ENCODE data around the gene PARP6. TPM values are rescaled to one million over a fixed set of nuclear protein-coding genes. Genes with fewer than 3 reads are reported as not detected.

Gene PARP6
- polyA plus RNA-seq (ENCODE audit: insufficient read length in 3 of 3): 10 to 100 TPM; 82.1 to 91.9 (median 88.9) TPM

- DNase-seq (ENCODE audit: low read depth in 3 of 3, low spot score in 2 of 3): peak; percentile 87 to 95 (median 90)
Measured at GRCh38 chr15:72272213-72272996, at the start of gene PARP6. TSS of gene PARP6 (minus strand) at chr15:72272554. CDS start at chr15:72267477, 5,077 bp downstream.

GRCh38 chr15:72319985-72320671 is 47.8 kb upstream of the PARP6 start, which contains the start of gene CELF6:
TSS of gene CELF6 (minus strand) at chr15:72320157. CDS start at chr15:72319874, 283 bp downstream.
- DNase-seq (ENCODE audit: low read depth in 3 of 3, low spot score in 2 of 3): peak; percentile 38 to 67 (median 65)

DNA sequence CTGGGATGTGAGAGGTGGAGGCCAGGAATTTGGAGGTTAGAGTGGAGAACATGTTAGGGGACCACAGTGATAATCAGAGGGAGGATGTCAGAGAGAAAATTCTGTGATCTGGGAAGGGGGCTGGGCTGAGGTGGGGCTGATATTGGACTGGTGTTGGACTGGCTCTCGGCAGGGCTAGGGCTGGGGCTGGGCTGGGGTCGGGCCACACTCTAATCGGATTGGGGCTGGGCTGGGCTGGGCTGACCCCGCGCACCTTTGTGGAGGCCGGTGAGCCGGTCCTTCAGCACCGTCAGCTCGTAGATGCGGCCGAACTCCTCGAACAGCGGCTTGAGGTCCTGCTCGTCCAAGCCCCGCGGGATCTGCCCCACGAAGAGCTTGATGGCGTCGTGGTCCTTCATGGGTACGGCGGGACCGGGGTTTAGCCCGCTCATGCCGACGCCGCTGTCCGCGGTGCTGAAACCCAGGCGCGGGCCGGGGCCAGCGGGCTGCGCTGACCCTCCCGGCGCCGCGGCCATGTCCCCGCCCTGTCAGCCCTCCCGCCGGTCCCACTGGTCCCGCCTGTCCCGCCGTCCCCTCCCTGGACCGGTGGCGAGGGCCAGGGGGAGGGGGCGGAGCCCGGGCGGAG is 47.1 kb upstream of the PARP6 start:
- DNase-seq (ENCODE audit: low read depth in 3 of 3, low spot score in 2 of 3): peak; percentile 47 to 72 (median 65)

GRCh38 chr15:72318408-72318942 is 46.1 kb upstream of the PARP6 start:
- no peak for DNase-seq (ENCODE audit: low read depth in 3 of 3, low spot score in 2 of 3)

- DNase-seq (ENCODE audit: low read depth in 3 of 3, low spot score in 2 of 3): no peak
Measured at GRCh38 chr15:72315706-72316370, 43.5 kb upstream of the PARP6 start.

GRCh38 chr15:72313881-72314280 is 41.5 kb upstream of the PARP6 start:
- DNase-seq (ENCODE audit: low read depth in 3 of 3, low spot score in 2 of 3): no peak

- no peak for DNase-seq (ENCODE audit: low read depth in 3 of 3, low spot score in 2 of 3)
Measured at GRCh38 chr15:72313448-72313840, 41.1 kb upstream of the PARP6 start.

DNA sequence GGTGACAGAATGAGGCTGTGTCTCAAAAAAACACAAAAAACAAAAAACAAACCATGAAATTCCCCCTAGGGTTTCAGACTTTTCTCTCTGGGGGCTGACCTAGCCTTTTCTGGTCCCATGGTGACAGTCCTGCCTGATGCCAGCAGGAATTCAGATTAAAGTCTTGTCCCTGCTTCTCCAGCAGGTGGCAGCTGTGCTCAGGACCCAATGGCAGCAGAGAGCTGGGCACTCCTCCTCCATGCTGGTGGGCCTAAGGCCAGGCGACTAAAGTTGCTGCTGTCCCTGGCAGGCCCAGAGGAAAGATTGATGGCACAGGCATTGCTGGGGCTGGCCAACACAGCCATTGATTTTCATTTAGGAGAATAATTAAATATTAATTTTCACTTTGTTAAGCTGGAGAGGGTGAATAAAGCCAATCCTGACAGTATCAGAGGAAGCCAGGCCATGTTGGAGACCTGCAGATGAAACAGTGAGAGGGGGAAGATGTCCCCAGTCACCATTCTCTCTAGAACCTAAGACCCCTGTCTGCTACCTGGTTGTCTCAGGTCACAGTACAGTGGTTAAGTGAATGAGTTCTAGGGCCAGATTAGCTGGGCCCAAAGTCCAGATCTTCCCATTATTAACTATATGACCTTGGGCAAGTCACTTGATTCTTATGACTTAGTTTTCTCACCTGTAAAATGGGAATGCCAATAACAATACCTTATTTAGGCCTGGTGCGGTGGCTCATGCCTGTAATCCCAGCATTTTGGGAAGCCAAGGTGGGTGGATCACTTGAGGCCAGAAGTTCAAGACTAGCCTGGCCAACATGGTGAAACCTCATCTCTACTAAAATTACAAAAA is 40.5 kb upstream of the PARP6 start:
- DNase-seq (ENCODE audit: low read depth in 3 of 3, low spot score in 2 of 3): peak in 1 of 3 donors; percentile 24

DNA sequence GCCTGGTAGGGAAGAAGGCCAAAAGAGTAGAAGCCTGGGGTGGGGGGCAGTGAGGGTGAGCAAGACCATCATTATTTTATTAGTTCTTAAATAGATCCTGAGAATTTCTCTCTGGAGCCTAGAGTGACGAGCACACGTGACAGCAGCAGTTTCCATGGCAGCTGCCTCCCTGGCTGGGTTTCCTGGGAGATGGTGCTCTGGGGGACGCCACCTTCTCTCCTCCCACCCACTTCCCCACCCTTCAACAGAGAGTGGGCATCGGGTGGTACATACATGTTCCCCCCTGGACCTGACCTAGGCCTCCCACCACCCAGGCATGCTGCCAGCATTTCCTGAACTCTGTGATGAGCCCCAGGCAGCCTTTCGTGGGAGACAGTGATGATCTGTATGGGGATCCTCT is 34.7 kb upstream of the PARP6 start:
- DNase-seq (ENCODE audit: low read depth in 3 of 3, low spot score in 2 of 3): no peak

DNA sequence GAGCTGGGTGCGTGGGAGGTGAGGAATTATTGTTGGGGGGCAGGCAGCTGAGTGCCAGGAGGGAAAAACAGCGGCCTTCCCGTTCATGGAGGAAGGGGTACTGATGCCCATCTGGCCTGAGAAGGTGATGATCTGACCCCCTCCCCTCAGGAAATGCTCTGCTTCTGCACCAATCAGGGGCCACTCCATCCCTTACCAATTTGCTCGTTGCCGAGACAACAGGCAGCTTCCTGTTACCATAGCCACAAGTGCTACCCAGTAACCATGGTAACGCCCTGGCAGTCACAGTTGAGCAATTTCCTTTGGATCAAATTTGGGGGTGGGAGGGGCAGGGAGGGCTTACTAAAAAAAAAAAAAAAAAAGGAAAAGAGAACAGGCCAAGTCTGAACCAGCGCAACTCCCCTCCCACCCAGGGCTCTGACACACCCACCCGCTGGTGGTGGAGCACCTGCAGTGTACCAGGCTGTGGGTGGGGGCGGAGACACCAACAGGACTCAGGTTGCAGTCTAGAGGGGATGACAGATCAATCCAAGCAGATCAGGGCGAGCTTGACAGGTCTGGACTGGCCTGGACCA is 33.9 kb upstream of the PARP6 start:
- no peak for DNase-seq (ENCODE audit: low read depth in 3 of 3, low spot score in 2 of 3)

GRCh38 chr15:72304596-72304995 is 32.2 kb upstream of the PARP6 start:
- no peak for DNase-seq (ENCODE audit: low read depth in 3 of 3, low spot score in 2 of 3)

- DNase-seq (ENCODE audit: low read depth in 3 of 3, low spot score in 2 of 3): no peak
Measured at GRCh38 chr15:72302955-72303354, 30.6 kb upstream of the PARP6 start.

- DNase-seq (ENCODE audit: low read depth in 3 of 3, low spot score in 2 of 3): no peak
Measured at GRCh38 chr15:72289597-72290325, 17.4 kb upstream of the PARP6 start.

DNA sequence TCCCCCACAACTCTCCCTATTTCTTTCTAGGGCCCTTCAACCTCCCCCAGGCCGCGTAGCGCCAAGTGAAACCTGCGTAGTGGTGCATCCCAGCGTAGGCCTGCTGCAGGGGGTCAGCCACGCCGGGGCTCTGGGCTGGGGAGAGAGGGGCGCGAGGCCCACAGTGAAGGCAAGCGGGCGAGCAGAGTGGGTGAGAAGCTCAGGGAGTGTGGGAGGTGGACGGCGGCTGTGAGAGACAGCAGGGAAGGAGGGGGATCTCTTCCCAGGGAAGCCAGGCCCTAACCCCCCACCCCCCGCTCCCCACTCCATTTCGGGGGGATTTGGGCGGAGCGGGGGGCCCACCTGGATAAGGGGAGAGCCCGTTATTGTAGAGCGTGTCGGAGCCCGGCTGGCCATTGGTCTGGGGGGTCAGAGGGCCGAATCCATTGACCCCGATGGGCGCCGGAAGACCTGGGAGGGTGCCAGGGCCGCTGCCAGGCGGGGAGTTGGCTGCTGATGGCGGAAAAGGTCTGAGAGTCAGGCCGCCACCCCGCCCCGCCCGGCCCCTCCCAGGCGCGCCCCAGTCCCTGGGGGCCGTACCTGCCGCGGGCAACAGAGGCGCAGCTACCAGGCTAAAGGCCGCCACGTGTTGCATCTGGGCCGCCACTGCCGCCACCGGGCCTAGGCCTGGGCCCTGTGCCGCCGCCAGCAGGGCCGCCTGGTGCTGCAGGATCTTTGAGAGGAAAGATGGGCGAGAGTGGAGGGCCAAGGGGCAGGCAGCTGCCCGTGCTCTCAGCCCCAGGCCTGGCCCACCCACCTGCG is 16.6 kb upstream of the PARP6 start:
- no peak for DNase-seq (ENCODE audit: low read depth in 3 of 3, low spot score in 2 of 3)

DNA sequence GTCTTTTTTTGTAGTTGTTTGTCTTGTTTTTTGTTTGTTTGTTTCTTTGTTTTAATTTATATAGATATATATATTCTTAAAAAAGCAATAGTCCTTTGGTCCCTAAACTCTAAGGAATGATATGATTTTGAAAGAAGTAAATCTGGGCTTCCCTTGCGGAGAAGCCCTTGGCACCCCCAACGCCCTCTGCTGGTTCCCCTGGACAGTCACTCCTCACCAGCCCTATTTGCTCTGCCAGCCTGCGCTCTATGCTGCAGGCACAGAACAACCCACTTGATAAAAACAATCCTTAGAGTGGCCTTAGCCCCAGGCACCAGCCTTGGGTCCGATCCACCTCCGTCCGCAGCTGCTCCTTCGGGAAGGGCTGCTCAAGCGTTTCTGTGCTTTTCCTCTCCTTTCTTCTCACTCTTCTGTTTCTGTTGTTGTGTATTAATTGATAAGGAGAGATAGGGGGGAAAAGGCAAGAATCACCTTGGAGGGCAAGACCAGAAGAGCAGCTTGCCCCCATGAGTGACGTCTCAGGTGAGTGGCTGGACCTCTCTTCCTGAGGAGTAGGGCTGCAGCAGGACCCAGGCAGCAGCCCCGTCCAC is 13.7 kb upstream of the PARP6 start:
- no peak for DNase-seq (ENCODE audit: low read depth in 3 of 3, low spot score in 2 of 3)

DNA sequence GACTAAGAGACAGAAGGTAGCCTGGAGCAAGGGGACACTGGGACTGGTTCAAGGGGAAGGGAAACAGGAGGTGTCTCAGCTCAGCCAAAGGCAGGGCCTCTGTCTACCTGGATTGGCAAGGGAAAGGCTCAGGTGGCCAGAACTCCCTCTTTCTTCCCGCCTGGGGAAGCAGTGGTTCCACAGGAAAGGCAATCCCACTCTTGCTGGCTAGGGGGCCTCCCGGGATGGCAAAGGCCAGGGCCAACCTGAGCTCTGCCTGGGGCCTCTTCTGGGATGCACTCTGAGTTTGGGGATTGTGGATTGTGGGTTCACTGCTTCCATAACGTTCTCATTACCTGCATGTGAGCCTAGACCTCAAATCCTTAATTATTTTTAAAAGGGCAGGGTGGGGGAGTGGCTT is 13.0 kb upstream of the PARP6 start:
- DNase-seq (ENCODE audit: low read depth in 3 of 3, low spot score in 2 of 3): no peak

- no peak for DNase-seq (ENCODE audit: low read depth in 3 of 3, low spot score in 2 of 3)
Measured at GRCh38 chr15:72284781-72285180, 12.4 kb upstream of the PARP6 start.

DNA sequence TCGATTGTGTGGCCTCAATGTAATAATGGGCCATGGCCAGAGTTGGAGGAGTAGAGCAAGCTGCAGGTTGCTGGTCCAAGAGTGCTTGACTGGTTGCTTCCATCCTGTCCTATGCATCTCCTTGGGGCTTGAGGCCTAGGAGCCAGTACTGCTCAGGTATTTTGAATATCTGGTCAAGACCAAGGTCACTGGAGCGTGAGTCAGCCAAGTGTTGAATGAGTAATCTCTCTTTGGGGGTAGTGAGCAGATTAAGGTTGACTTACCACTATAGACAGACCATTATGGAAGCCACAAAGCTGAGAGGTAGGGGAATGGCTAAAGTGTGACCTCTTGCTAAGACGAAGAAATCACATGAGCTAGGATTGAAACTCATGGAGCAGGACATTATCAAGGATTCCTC is 9.4 kb upstream of the PARP6 start:
- no peak for DNase-seq (ENCODE audit: low read depth in 3 of 3, low spot score in 2 of 3)

Measured in right renal cortex interstitium (tissue), 3 donors.